ENCODE results near the gene CNIH2. TPM values are rescaled to one million over a fixed set of nuclear protein-coding genes. Genes with fewer than 3 reads are reported as not detected.

The CNIH2 gene
- total and polyA plus RNA-seq, 2 donors (not counting 1 experiment from before 2014, with no cell fraction given) = 0.17 to 0.57 TPM

- Histone ChIP-seq H2AFZ (ENCODE audit: low read length) (no peak overlapping the region), H3K4me1 (ENCODE audit: control insufficient read depth, extremely low read depth, insufficient read depth, low read length) (peaks cover 33% of the 10 kb centered on the region), H3K9me3 (ENCODE audit: control insufficient read depth, insufficient read depth, low read depth, low read length) (no peaks in the 10 kb centered on the region), H3K36me3 (ENCODE audit: control insufficient read depth, insufficient read depth, low read length) (peaks cover 43% of the 10 kb centered on the region), H3K9ac (ENCODE audit: insufficient read depth, low read length) (no peak overlapping the region), H3K79me2 (ENCODE audit: control insufficient read depth, insufficient read depth, low read length) (peaks cover 36% of the 10 kb centered on the region), H4K20me1 (ENCODE audit: control insufficient read depth, extremely low read depth, insufficient read depth, low read length) (no peaks in the 10 kb centered on the region), H3K27ac (ENCODE audit: insufficient read depth, low read length) (no peak overlapping the region), H3K4me3 (replicated peaks in 1 of 4; ENCODE audit: control extremely low read depth in 1 of 4, insufficient read depth in 1 of 4, low read depth in 3 of 4, low read length in 4 of 4) (peak overlapping the region in 1 of 4 experiments; percentile 10), H3K4me2 (ENCODE audit: extremely low read depth, insufficient read depth, low read length) (no peak overlapping the region), H3K27me3 (ENCODE audit: control insufficient read depth, insufficient read depth, low read length) (no peaks in the 10 kb centered on the region)
- no peak for DNase-seq (ENCODE audit: low read depth in 2 of 2)
- no peak for TF ChIP-seq EZH2 (IDR thresholded peaks at IDR 0.05; ENCODE audit: low read length, missing control alignments)
- TF ChIP-seq CTCF (conservative IDR thresholded peaks at IDR 0.05 in 1 of 2, IDR thresholded peaks at IDR 0.05 in 1 of 2; ENCODE audit: low read depth in 1 of 2, low read length in 2 of 2) = no peak
Observed at GRCh38 chr11:66333220-66333877, 55.4 kb downstream of the CNIH2 start.

Other genes with a start within 250 kb of the CNIH2 start
- under 0.01 TPM in 1 of 2 replicates, not detected in the other for gene GAL3ST3, start 229.0 kb upstream of the CNIH2 start, total RNA-seq
- gene GAL3ST3, start 229.0 kb upstream of the CNIH2 start, polyA plus RNA-seq = not detected in 2 replicates
- gene SF3B2, start 225.8 kb upstream of the CNIH2 start, total RNA-seq = 108 TPM in 2 replicates
- gene SF3B2, start 225.8 kb upstream of the CNIH2 start, polyA plus RNA-seq = 87.7 and 122 TPM in 2 replicates
- gene PACS1, start 207.9 kb upstream of the CNIH2 start, total RNA-seq = 16.4 and 25.9 TPM in 2 replicates
- gene PACS1, start 207.9 kb upstream of the CNIH2 start, polyA plus RNA-seq = 27.7 and 28.5 TPM in 2 replicates
- 17.3 and 17.5 TPM in 2 replicates for gene KLC2, start 20.5 kb upstream of the CNIH2 start, total RNA-seq
- 7.4 and 10.1 TPM in 2 replicates for gene KLC2, start 20.5 kb upstream of the CNIH2 start, polyA plus RNA-seq
- gene RAB1B, start 9.5 kb upstream of the CNIH2 start, total RNA-seq = 43.7 and 63.6 TPM in 2 replicates
- 140 and 221 TPM in 2 replicates for gene RAB1B, start 9.5 kb upstream of the CNIH2 start, polyA plus RNA-seq
- gene YIF1A, start 11.0 kb downstream of the CNIH2 start, total RNA-seq = 134 and 167 TPM in 2 replicates
- 160 and 161 TPM in 2 replicates for gene YIF1A, start 11.0 kb downstream of the CNIH2 start, polyA plus RNA-seq
- under 0.01 TPM in 2 replicates for gene TMEM151A, start 13.7 kb downstream of the CNIH2 start, total RNA-seq
- gene TMEM151A, start 13.7 kb downstream of the CNIH2 start, polyA plus RNA-seq = not detected in 2 replicates
- gene CD248, start 38.9 kb downstream of the CNIH2 start, total RNA-seq = 52.6 and 95.6 TPM in 2 replicates
- gene CD248, start 38.9 kb downstream of the CNIH2 start, polyA plus RNA-seq = 98.8 and 132 TPM in 2 replicates
- 12.6 and 22.1 TPM in 2 replicates for gene RIN1, start 58.3 kb downstream of the CNIH2 start, total RNA-seq
- 6.3 and 10.6 TPM in 2 replicates for gene RIN1, start 58.3 kb downstream of the CNIH2 start, polyA plus RNA-seq
- 43.9 and 50.6 TPM in 2 replicates for gene BRMS1, start 66.9 kb downstream of the CNIH2 start, total RNA-seq
- gene BRMS1, start 66.9 kb downstream of the CNIH2 start, polyA plus RNA-seq = 25.7 and 41.6 TPM in 2 replicates
- gene B4GAT1, start 69.5 kb downstream of the CNIH2 start, total RNA-seq = 34.7 and 48.9 TPM in 2 replicates
- 13.1 and 15.7 TPM in 2 replicates for gene B4GAT1, start 69.5 kb downstream of the CNIH2 start, polyA plus RNA-seq
- under 0.01 and 0.17 TPM in 2 replicates for gene SLC29A2, start 93.6 kb downstream of the CNIH2 start, total RNA-seq
- 0.15 and 1.7 TPM in 2 replicates for gene SLC29A2, start 93.6 kb downstream of the CNIH2 start, polyA plus RNA-seq
- gene NPAS4, start 142.9 kb downstream of the CNIH2 start, total RNA-seq = not detected in 2 replicates
- gene NPAS4, start 142.9 kb downstream of the CNIH2 start, polyA plus RNA-seq = 0.08 and 0.16 TPM in 2 replicates
- 32.7 and 39.3 TPM in 2 replicates for gene MRPL11, start 160.7 kb downstream of the CNIH2 start, total RNA-seq
- 35.7 and 55.9 TPM in 2 replicates for gene MRPL11, start 160.7 kb downstream of the CNIH2 start, polyA plus RNA-seq
- 16.2 and 20.3 TPM in 2 replicates for gene PELI3, start 188.7 kb downstream of the CNIH2 start, total RNA-seq
- 5.0 and 5.1 TPM in 2 replicates for gene PELI3, start 188.7 kb downstream of the CNIH2 start, polyA plus RNA-seq
- gene DPP3, start 202.3 kb downstream of the CNIH2 start, total RNA-seq = 28.2 and 39.6 TPM in 2 replicates
- 33.6 and 42.1 TPM in 2 replicates for gene DPP3, start 202.3 kb downstream of the CNIH2 start, polyA plus RNA-seq
- 20.3 and 20.5 TPM in 2 replicates for gene BBS1, start 232.5 kb downstream of the CNIH2 start, total RNA-seq
- gene BBS1, start 232.5 kb downstream of the CNIH2 start, polyA plus RNA-seq = 11.6 and 16.5 TPM in 2 replicates

Data from fibroblast of lung (primary cell).